HEK293 (cell line): ENCODE data around the gene PSMD3.

ENCODE experiments used
- ELK4 ChIP-seq: IDR thresholded peaks from 2 replicates; pipeline ENCODE4 v1.6.1; 2011; ENCODE audit warnings: mild to moderate bottlenecking, low read depth, low read length, borderline replicate concordance
- REST ChIP-seq: fragments of 450-650 bp; formaldehyde crosslinking; IDR thresholded peaks from 2 replicates; pipeline ENCODE4 v1.5.1; 2016; ENCODE audit warnings: missing biosample characterization, missing genetic modification characterization
- ZBTB21 ChIP-seq: fragments of 450-650 bp; formaldehyde crosslinking; IDR thresholded peaks from 2 replicates; pipeline ENCODE4 v1.5.1; 2017; ENCODE audit warnings: missing biosample characterization, missing genetic modification characterization
- ZBTB48 ChIP-seq: fragments of 450-650 bp; formaldehyde crosslinking; IDR thresholded peaks from 2 replicates; pipeline ENCODE4 v1.5.1; 2016; ENCODE audit warnings: missing biosample characterization, missing genetic modification characterization
- ZBTB8A ChIP-seq: fragments of 450-650 bp; formaldehyde crosslinking; IDR thresholded peaks from 2 replicates; pipeline ENCODE4 v1.5.1; 2016; ENCODE audit warnings: missing biosample characterization, missing genetic modification characterization
- ZNF114 ChIP-seq: fragments of 450-650 bp; formaldehyde crosslinking; IDR thresholded peaks from 2 replicates; pipeline ENCODE4 v1.5.0; 2017; ENCODE audit warnings: missing biosample characterization, missing genetic modification characterization
- ZNF174 ChIP-seq: fragments of 450-650 bp; formaldehyde crosslinking; IDR thresholded peaks from 2 replicates; pipeline ENCODE4 v1.5.0; 2017; ENCODE audit warnings: missing biosample characterization, mild to moderate bottlenecking, missing genetic modification characterization
- ZNF221 ChIP-seq: fragments of 450-650 bp; formaldehyde crosslinking; IDR thresholded peaks from 2 replicates; pipeline ENCODE4 v1.5.1; 2017; ENCODE audit warnings: missing biosample characterization, missing genetic modification characterization, borderline replicate concordance
- ZNF501 ChIP-seq: fragments of 450-650 bp; formaldehyde crosslinking; IDR thresholded peaks from 2 replicates; pipeline ENCODE4 v1.5.1; 2016; ENCODE audit warnings: missing biosample characterization, missing genetic modification characterization
- ZSCAN30 ChIP-seq: fragments of 450-650 bp; IDR thresholded peaks from 2 replicates; pipeline ENCODE4 v1.5.1; 2018; ENCODE audit warnings: missing biosample characterization, mild to moderate bottlenecking, missing genetic modification characterization, moderate library complexity
- TF ChIP-seq, protein P1 (sequence below): fragments of 450-650 bp; formaldehyde crosslinking; IDR thresholded peaks from 2 replicates; pipeline ENCODE4 v1.5.1; 2016; ENCODE audit warnings: missing biosample characterization, missing genetic modification characterization
- TF ChIP-seq, protein P2 (sequence below): fragments of 450-650 bp; formaldehyde crosslinking; IDR thresholded peaks from 2 replicates; pipeline ENCODE4 v1.5.1; 2016; ENCODE audit warnings: missing biosample characterization, missing genetic modification characterization
- TF ChIP-seq, protein P3 (sequence below): fragments of 450-650 bp; formaldehyde crosslinking; IDR thresholded peaks from 2 replicates; pipeline ENCODE4 v1.5.1; 2016; ENCODE audit warnings: missing biosample characterization, missing genetic modification characterization
- TF ChIP-seq, protein P4 (sequence below): fragments of 450-650 bp; formaldehyde crosslinking; IDR thresholded peaks from 2 replicates; pipeline ENCODE4 v1.5.1; 2016; ENCODE audit warnings: missing biosample characterization, missing genetic modification characterization, borderline replicate concordance

DNA sequence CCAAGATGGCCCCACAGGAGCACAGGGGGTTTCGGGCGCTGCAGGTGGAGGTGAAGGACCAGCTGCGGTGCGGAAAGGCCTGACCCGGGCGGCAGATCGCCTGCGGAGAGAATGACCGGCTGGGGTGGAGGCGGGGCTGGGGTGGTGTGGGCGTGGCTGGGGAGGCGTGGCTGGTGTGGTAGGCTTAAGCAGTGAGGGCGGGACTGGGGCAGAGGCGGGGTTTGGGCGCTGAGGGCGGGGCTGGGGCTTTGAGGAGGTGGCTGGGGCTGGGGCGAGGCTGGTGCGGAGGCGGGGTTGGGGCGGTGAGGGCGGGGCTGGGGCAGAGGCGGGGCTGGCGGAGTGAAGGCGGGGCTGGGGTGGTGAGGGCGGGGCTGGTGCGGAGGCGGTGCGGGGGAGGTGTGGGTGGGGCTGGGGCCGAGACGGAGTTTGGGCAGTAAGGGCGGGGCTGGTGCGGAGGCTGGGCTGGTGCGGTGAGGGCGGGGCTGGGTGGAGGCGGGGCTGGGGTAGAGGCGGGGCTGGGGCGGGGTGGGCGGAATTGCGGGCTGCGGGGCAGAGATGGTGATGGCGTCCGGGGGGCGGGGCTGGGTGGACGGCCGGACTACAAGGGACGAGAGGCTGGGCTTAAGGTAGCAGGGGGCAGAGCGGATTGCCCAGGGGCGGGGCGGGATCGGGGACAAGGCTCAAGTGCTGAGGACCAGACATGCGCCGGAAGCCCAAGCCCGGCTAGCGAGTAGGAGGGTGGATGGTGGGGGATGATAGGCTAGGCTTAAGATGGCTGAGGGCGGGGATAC is 27.7 kb upstream of the PSMD3 start:
- TF ChIP-seq, protein P1, sequence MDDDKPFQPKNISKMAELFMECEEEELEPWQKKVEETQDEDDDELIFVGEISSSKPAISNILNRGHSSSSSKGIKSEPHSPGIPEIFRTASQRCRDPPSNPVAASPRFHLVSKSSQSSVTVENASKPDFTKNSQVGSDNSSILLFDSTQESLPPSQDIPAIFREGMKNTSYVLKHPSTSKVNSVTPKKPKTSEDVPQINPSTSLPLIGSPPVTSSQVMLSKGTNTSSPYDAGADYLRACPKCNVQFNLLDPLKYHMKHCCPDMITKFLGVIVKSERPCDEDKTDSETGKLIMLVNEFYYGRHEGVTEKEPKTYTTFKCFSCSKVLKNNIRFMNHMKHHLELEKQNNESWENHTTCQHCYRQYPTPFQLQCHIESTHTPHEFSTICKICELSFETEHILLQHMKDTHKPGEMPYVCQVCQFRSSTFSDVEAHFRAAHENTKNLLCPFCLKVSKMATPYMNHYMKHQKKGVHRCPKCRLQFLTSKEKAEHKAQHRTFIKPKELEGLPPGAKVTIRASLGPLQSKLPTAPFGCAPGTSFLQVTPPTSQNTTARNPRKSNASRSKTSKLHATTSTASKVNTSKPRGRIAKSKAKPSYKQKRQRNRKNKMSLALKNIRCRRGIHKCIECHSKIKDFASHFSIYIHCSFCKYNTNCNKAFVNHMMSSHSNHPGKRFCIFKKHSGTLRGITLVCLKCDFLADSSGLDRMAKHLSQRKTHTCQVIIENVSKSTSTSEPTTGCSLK (tag by site-specific recombination), result no peak
- TF ChIP-seq ZNF221 (tag by site-specific recombination), result no peak
- no peak for TF ChIP-seq ZBTB8A (tag by site-specific recombination)
- TF ChIP-seq, protein P2, sequence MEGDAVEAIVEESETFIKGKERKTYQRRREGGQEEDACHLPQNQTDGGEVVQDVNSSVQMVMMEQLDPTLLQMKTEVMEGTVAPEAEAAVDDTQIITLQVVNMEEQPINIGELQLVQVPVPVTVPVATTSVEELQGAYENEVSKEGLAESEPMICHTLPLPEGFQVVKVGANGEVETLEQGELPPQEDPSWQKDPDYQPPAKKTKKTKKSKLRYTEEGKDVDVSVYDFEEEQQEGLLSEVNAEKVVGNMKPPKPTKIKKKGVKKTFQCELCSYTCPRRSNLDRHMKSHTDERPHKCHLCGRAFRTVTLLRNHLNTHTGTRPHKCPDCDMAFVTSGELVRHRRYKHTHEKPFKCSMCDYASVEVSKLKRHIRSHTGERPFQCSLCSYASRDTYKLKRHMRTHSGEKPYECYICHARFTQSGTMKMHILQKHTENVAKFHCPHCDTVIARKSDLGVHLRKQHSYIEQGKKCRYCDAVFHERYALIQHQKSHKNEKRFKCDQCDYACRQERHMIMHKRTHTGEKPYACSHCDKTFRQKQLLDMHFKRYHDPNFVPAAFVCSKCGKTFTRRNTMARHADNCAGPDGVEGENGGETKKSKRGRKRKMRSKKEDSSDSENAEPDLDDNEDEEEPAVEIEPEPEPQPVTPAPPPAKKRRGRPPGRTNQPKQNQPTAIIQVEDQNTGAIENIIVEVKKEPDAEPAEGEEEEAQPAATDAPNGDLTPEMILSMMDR (tag by site-specific recombination), result no peak
- TF ChIP-seq, protein P3, sequence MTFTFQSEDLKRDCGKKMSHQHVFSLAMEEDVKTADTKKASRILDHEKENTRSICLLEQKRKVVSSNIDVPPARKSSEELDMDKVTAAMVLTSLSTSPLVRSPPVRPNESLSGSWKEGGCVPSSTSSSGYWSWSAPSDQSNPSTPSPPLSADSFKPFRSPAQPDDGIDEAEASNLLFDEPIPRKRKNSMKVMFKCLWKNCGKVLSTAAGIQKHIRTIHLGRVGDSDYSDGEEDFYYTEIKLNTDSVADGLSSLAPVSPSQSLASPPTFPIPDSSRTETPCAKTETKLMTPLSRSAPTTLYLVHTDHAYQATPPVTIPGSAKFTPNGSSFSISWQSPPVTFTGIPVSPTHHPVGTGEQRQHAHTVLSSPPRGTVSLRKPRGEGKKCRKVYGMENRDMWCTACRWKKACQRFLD (tag by site-specific recombination), result no peak
- no peak for TF ChIP-seq REST (tag by site-specific recombination)
- no peak for TF ChIP-seq ZBTB48 (tag by site-specific recombination)
- no peak for TF ChIP-seq ZNF501 (tag by site-specific recombination)
- no peak for TF ChIP-seq ELK4
- TF ChIP-seq ZSCAN30 (tag by site-specific recombination), result no peak
- TF ChIP-seq, protein P4, sequence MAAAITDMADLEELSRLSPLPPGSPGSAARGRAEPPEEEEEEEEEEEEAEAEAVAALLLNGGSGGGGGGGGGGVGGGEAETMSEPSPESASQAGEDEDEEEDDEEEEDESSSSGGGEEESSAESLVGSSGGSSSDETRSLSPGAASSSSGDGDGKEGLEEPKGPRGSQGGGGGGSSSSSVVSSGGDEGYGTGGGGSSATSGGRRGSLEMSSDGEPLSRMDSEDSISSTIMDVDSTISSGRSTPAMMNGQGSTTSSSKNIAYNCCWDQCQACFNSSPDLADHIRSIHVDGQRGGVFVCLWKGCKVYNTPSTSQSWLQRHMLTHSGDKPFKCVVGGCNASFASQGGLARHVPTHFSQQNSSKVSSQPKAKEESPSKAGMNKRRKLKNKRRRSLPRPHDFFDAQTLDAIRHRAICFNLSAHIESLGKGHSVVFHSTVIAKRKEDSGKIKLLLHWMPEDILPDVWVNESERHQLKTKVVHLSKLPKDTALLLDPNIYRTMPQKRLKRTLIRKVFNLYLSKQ (tag by site-specific recombination), result no peak
- TF ChIP-seq ZBTB21 (tag by site-specific recombination), result no peak
- TF ChIP-seq ZNF174 (tag by site-specific recombination), result no peak
- no peak for TF ChIP-seq ZNF114 (tag by site-specific recombination)
